GM18498 (cell line): ENCODE data around the gene MMD.
"Not testable (repeated sequence)": the region's sequence is repeated elsewhere in the genome, so short reads cannot be mapped to it uniquely, and the experiment has no call there.

ENCODE experiments used
- ATAC-seq: cut with Tn5 transposase; IDR thresholded peaks from one replicate; pipeline ENCODE4 v1.9.1; 2021; ENCODE audit warnings: mild to moderate bottlenecking, moderate library complexity; ENCODE audit not compliant: unreplicated experiment

MMD gene

DNA sequence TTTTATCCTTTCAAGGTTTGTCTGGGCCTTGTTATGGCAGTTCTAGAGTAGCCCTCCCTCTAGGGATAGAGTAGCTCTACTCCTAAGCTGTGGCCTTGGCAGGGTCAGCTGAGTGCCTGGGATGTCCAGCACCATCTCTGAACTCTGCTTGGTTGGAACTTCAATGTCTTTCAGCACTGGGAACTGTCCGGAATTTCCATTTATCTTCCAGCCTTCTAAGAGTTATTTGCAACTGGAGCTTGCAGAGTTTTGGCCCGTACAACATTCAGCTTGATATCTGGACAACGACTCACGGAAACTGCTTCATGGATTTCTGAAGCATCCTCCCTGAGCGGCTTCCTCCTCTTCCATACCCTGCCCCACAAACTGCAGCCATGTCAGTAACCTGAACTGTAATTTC, 22.9 kb downstream of the MMD start:
- no peak for ATAC-seq

DNA sequence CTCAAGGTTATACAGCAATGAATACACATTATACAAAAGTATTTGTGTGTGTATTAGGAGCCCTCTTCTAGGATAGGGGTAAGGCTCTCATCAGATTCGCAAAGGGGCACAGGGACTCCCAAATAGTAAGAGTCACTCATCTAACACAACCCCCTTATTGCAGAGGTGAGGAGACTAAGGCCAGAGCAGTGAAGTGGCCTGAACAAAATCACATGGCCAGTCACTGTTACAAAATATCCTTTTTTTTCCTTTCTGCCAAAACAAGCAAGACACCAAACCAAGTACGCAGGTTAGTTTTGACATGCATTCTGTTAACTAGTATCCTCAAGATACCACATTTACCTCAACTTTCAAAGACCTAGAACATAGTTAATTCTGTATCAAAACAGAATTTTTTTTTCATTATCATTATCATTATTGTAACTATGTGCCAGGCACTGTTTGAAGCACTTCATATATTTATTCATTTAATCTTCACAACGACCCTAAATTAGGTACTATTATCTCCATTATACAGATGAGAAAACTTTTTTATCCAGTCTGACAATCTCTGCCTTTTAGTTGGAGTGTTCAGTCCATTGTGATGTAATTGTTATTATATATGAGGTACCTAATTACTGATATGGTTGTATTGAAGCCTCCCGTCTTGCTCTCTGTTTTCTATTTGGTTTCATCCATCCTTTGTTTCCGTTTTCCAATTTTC, 25.7 kb downstream of the MMD start:
- ATAC-seq, result no peak

DNA sequence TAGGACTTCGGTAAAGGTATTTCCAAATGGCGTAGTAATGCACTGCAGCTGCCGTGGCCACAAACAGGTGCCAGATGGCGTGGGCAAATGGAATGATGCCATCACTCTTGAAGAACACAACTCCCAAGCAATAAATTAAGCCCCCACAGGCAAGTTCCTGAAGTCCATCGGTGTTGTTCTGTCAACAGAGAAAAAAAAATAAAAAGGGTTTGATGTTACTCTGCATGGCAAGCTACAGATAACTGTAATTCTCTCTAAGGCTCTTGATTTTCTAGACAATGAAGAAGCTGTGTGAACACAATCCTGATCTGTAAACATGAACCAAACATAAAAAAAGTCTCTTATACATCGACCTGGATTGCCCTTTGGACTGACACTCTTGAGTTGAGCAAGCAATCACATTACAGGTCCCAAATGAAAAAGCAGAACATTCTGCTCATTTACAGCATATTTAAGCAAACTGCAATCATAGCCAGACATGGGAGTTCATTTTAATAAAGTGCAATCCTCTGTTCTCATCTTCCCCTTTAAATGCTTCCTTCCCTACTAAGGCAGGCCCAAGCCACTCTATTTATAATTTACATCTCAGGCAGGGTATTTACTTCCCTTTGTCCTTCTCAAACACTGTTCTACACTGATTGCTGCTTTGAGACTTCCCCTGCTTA, 27.1 kb downstream of the MMD start:
- ATAC-seq, result no peak

DNA sequence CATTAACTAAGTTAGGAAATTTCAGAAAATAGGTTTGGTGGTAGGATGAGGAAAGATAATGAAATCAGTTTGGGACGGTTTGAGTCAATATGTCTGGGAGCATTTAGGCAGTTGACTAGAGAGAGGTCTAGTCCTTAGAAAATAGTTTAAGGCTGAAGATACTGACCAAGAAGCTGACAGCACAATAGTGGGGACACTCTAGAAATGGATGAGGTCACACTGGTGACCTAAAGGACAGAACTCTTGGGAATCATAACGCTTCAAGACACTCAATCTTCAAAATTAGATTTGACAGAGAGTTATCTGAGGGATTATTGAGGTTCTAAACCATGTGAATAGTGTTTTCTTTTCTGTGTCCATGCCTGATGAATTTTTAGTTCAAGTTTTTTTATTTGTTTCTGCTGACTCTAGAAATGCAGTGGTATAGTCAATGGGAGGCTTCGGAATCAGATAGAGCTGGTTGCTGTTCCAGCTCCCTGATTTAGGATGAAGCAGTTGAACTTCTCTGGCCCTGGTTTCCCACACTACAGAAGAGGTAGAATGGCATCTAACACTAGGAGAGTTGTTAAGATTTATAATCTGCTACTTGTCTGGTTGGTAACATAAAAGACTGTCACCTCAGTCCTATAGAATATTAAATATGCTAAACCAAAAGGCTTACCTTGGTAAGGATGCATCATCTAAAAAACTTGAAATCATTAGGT, 29.7 kb downstream of the MMD start:
- no peak for ATAC-seq

DNA sequence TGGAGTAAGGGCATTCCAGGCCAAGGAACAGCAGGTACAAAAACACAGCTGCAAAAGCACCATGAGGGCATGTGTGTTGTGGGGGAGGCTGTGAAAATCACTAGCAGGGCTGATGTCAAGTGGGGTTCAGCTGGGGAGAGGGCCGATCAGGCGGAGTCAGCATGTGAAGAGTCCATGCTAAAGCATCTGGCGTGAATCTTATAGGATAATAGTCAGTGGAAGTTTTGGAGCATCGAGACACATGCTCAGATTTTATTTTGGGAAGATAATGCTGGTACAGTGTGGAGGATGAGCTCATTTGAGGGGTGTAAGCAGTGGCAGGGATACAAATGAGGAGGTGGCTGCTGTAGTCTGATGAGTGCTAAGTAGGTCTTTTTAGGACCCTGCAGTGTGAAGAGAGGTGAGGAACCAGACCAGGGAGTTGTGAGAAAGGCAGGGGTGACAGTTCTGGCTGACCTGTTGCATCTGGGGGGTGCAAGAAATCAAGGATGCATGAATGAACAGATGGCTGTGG, 30.3 kb downstream of the MMD start:
- ATAC-seq, result no peak

DNA sequence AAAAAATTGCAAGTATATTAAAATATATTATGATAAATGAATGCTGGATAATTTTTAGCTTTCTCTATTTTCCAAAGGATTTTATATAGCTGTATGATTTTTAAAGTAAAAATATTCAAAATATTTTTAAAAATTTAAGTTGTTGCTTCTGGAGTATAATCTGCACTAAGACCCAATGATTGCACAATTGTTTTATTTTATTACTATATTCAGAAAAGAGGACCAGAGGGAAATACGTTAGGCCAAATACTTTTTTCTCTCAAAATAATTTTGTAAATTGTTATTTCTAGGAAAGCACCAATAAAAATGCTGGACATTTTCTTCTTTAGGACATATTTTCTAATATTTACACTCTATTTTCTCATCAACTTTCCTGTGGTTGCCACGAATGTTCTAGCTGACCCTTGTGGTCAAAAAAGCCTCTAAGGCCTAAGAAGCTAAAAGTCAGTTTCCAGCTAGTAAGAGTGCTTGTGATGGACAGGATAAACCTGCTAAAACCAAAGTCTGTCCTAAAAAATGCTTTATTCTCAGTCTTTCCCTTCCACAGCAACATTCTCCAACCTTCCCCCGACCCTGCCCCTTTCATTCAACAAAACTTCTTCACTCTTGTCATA, 31.2 kb downstream of the MMD start:
- no peak for ATAC-seq

DNA sequence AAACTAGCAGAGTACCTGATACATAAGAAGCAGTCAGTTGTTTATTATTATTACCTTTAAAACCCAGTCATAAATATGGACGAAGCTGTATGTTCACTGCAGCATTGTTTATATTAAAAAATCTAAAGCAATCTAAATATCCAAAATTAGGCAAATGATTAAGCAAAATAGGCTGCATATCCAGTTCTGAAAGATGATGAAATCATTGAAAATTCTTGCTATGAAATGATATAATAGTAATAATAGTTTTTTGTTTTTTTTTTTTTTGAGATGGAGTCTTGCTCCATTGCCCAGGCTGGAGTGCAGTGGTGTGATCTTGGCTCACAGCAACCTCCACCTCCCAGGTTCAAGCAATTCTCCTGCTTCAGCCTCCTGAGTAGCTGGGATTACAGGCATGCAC, 31.9 kb downstream of the MMD start:
- not testable (repeated sequence) for ATAC-seq

DNA sequence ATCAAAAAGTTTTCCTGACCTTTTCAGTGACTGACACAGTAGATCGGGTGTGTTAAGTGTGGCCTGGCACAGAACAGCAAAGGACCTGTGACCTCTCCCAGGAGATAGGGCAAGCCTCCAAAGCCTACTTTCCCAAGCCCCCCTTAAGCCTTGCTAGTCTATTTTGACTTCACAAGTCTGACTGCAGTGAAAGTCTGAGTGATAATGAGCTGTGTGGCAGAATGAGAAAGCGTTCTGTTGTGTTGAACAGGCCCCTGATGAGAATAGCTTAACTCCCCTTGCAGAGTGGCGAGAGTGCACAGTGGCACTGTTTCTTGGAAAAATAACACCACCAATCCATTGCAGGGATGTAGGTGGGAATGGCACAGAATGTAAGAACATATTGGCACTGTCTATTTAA, 32.8 kb downstream of the MMD start:
- ATAC-seq, result no peak

DNA sequence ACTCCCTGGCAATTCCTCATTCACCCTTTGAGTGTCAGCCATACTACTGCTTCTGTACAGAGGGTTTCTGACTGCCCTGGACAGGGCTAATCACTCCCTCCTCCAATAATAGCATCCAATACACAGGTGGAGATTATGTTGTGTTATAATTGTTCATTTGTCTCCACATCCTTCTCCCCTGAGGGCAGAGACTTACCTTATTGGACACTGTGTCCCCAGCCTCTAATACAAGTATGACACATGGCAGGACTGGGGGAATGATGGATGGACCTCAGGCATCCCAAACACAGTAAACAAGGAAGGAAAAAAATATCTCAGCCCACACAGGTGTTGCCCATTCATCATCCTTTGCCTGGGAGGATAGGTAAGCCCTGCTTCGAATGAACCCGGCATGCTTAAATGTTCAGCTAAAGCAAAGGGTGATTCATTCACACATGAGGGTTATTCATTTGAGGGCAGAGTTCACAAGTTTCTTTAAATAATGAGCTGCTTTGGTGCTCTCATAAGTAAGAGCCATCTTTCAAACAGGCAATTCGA, 34.8 kb downstream of the MMD start:
- ATAC-seq, result no peak

DNA sequence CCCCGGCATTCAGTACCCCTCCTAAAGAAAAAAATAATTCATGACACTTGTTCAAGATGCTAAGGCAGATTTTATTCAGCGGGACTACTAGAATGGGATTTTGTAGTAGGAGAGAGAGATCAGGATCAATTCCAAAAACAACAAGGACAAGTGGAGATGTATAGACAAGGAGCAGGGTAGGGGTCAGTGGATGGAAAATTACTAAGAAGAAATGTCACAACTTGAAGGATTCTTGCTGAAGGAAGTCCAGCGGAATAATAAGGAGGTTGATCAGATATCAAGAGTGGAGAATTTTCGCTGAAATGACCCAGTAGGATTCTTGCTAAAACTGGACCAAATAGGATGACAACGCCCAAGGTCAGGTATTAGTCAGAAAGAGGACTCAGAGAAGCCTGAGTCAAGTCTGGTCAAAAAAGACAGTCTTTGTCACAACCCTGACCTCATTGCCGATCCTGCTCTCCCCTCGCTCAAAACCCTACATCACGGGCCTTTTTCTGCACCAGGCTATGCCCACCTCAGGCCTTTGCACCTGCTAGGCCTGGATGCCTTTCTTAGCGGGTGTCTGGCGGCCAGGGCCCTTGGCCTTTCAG, 36.9 kb downstream of the MMD start:
- ATAC-seq, result no peak

DNA sequence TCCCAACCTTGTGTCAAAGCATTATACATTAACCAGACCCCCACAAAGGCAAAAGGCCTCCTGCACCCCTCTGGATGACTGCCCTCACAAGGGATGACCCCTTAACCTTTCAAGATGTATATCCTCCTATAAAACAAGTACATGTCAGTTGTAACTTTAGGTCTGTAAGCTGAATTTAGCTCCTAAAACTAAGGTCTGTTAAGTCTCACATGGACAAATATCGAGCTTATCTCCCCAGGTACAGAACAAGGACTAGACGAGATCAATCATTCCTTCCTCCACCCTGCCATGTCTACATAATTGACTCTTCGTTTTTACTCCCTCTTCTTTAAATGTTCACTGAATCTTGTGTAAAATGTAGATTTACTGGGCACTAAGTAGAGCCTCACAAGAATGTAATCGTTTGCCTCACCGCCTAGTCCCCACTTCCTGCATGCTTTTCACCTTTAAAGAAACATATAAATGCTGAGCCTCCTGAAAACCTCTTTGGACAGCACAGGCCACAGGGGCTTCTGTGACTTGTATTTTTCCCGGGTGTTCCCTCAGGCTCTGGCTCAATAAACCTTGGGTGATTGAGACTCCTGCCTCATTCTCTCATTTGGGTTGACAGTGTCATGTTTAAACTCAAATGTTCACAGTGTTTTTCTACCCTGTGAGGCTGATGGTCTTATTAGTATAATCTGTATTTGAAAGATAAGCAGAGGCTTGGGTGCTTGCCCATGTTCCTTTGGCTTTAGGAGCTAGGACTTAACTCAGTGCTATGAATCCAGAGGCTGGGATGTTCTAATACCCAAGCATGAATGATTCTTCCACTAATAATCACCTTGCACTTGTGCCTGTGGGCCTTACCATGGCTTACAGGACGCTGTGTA, 37.6 kb downstream of the MMD start:
- ATAC-seq, result no peak

DNA sequence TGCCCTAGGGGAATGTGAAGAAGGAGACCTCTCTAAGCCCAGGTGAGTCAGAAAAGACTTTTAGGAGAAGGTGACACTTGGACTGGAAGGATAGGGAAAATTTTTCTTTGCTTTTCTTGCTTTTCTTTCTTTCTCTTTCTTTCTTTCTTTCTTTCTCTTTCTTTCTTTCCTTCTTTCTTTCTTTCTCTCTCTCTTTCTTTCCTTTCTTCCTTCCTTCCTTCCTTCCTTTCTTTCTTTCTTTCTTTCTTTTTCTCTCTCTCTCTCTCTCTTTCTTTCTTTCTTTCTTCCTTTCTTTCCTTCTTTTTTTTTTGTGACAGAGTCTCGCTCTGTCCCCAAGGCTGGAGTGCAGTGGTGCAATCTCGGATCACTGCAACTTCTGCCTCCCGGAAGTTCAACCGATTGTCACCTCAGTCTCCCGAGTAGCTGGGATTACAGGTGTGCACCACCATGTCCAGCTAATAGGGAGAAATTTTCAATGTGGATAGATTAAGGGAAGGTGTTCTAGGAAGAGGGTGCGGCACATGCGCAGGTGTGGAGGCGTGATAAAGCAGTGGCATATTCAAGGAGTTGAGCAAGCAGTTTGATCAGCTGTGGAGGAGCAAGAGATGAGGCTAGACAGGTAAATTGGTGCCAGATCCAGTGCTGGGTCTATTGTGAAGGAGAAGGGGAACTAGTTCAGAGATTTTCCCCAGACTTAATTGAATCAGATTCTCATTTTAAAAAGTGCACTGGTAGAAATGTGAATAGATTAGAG, 40.4 kb downstream of the MMD start:
- ATAC-seq, result no peak

DNA sequence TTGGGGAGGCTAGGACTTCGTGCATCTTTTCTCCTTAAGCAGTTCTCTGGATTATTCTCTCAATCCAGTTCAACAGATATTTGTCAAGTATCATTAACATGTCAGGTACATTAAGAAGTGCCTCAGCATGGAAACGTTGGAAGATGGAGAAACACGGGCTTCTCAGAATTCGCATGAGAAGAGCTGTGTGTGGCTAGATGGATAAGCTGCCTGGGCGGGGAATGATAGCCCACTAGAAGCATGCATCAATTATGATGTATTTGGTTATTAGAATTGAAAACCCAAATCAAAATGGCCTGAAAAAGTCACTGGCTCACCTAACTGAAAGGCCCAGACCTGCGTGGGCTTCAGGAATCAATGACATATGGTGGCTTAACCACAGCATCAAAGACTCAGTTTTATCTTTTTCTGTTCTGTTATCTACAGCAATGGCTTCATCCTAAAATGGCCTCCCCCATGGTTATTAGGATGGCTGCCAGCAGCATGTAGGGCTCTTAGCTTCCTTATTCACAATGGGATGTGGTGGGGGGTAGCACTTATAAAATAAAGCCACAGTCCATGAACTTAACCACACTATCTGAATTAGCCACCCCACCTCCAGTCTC, 43.9 kb downstream of the MMD start:
- ATAC-seq, result no peak

DNA sequence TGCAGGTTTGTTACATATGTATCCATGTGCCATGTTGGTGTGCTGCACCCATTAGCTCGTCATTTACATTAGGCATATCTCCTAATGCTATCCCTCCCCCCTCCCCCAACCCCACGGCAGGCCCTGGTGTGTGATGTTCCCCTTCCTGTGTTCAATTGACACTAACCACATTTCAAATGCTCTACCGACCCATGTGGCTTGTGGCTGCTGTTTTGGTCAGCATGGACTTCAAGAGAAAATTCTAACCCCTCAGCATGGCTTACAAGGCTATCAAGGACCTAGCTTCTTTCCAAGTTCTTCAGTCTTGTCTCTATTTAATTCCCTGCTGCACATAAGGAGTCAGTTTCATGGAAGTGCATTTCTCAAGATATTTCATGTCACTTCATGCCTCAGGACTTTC, 52.9 kb downstream of the MMD start:
- ATAC-seq, result no peak

DNA sequence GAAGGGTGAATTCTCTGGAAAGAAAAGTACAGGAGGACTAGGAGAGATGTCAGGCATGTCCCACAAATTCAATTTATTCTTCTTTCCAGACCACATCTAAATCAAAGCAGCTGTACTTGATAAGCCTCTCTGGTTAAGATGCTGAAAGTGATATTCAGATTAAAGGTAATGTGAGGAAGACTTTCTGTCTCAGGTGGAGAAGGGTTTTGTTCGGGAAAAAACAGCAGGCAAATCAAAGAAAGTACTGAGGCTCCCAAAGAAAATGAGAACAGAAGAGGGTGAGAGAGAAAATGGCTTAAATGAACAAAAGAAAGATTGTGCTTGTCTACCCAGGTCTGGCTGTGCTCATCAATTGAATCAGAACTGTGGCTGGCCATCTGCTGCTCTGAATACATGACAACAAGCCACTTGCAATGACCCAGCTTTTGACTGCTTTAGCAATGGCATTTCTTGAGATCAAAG, 55.6 kb downstream of the MMD start:
- ATAC-seq, result no peak

DNA sequence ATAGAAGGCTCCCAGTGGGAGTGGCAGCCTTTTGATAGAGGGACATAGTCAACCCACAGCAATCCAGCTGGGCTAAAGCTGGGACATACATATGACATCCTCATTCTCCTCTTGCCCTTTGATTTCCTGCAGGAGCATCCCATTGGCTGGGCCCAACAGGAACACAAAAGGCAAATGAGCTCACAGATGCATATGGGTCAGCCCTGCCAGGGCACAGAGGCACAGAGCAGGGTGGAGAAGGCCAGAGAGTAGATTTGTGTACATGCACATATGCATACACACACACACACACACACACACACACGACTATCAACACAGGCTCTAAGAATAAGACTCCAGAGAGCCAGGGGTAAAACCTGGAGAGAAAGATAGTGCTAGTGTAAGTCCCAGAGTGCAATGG, 58.6 kb downstream of the MMD start:
- no peak for ATAC-seq

DNA sequence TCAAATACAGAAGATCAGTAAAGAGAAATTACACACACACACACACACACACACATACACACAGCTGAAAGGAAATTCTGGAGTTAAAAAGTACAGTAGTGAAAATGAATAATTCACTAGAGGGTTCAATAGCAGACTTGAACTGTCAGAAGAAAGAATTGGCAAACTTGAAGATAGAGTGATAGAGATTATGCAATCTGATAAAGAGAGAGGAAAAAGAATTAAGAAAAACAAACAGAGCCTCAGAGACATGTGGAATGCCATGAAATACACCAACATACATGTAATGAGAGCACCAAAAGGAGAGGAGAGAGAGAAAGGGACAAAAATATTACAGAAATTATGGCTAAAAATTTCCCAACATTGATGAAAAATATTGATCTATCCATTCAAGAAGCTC, 60.7 kb downstream of the MMD start:
- no peak for ATAC-seq

DNA sequence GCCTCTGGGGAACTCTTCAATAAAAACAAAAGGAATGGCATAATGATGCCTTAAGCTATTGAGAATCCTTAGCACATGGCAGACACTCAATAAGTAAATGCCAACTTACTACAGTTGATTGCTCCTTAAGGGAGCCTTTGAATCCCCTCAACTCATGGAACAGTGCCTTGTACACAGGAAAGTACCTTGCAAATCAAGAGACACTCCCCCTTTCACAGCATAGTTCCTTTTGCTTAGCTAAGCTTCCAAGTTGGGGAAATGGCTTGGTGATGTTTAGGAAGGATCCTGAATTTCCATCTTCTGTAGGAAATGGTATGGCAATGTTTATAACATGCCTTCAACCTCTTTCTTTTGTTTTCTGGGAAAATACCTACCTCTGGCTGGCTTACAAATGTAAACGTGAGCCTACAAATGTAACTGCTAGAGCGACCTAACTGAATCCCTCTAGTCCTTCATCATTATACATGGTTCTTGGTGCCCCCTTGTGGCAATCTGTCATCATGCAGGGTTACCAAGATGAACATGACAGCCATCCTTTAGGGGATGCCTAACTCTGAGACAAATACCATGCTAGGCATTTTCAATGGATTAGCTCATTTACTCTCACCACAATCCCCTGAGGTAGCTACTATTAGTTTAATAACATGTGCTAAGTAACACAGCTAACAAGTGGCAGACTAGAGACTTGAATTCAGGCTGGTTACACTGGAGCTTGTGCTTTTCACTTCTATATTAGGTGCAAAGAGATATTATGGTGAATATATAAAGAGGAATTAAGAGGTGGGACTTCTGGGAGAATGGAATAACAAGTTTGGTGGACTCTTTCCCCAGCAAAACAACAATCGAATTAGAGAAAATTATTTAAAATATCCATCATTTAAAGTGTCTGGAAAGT, 65.0 kb downstream of the MMD start:
- peak; percentile 97 for ATAC-seq
